Superior temporal gyrus (tissue), 1 donor: ENCODE measurements around the gene ZNF621.
"Not testable (repeated sequence)": the region's sequence is repeated elsewhere in the genome, so short reads cannot be mapped to it uniquely, and the experiment has no call there.

ENCODE experiments used
- DNase-seq: peaks from one replicate; pipeline ENCODE4 v3.0.0-alpha.2; 2016; ENCODE audit errors: extremely low spot score

The ZNF621 gene

GRCh38 chr3:40534283-40534682, 9.5 kb downstream of the ZNF621 start:
- DNase-seq, result no peak

- no peak for DNase-seq
Measured at GRCh38 chr3:40546816-40547215, 22.1 kb downstream of the ZNF621 start.

- no peak for DNase-seq
Measured at GRCh38 chr3:40550167-40550566, 25.4 kb downstream of the ZNF621 start.

- no peak for DNase-seq
Measured at GRCh38 chr3:40557575-40558161, 32.9 kb downstream of the ZNF621 start.

GRCh38 chr3:40562482-40562881, 37.7 kb downstream of the ZNF621 start:
- DNase-seq, result not testable (repeated sequence)

GRCh38 chr3:40565629-40566028, 40.9 kb downstream of the ZNF621 start:
- not testable (repeated sequence) for DNase-seq

- DNase-seq, result no peak
Measured at GRCh38 chr3:40566694-40567093, 41.9 kb downstream of the ZNF621 start.

GRCh38 chr3:40572588-40572987, 47.8 kb downstream of the ZNF621 start:
- no peak for DNase-seq

GRCh38 chr3:40574050-40574449, 49.3 kb downstream of the ZNF621 start:
- DNase-seq, result no peak

- peak; percentile 58 for DNase-seq
Measured at GRCh38 chr3:40574661-40575060, 49.9 kb downstream of the ZNF621 start.

- DNase-seq, result peak; percentile 37
Measured at GRCh38 chr3:40576396-40576795, 51.6 kb downstream of the ZNF621 start.

- DNase-seq, result peak; percentile 90
Measured at GRCh38 chr3:40580494-40581091, 55.8 kb downstream of the ZNF621 start.

- peak; percentile 65 for DNase-seq
Measured at GRCh38 chr3:40581166-40581565, 56.4 kb downstream of the ZNF621 start.

GRCh38 chr3:40582401-40583027, 57.8 kb downstream of the ZNF621 start:
- no peak for DNase-seq

- DNase-seq, result no peak
Measured at GRCh38 chr3:40583691-40584090, 58.9 kb downstream of the ZNF621 start.

- peak; percentile 93 for DNase-seq
Measured at GRCh38 chr3:40584625-40585189, 59.9 kb downstream of the ZNF621 start.

GRCh38 chr3:40585381-40586016, 60.7 kb downstream of the ZNF621 start:
- DNase-seq, result no peak

- DNase-seq, result no peak
Measured at GRCh38 chr3:40586901-40587300, 62.1 kb downstream of the ZNF621 start.

- no peak for DNase-seq
Measured at GRCh38 chr3:40588406-40588805, 63.6 kb downstream of the ZNF621 start.
